ENCODE data around the gene KCNB1. TPM values are rescaled to one million over a fixed set of nuclear protein-coding genes. Genes with fewer than 3 reads are reported as not detected.

Gene KCNB1
- total RNA-seq (2022; extraction: Qiagen RNA extraction), result 2.8 to 7.6 TPM (median 3.5 TPM) in 5 replicates

GRCh38 chr20:49482621-49483017 lies at the start of gene KCNB1:
Gene KCNB1 (minus strand): TSS chr20:49482668. CDS start chr20:49482480, 188 bp downstream.

Other genes starting within 250 kb of the KCNB1 start
- gene ZNFX1, start 204.6 kb downstream of the KCNB1 start, total RNA-seq (2022; extraction: Qiagen RNA extraction), result 21.4 to 26.3 TPM (median 23.4 TPM) in 5 replicates
- gene PTGIS, start 85.5 kb upstream of the KCNB1 start, total RNA-seq (2022; extraction: Qiagen RNA extraction), result 0.01 to 0.03 TPM (median 0.02 TPM) in 4 of 5 replicates, not detected in the other
- 47.9 to 62.5 TPM (median 59.7 TPM) in 5 replicates for gene B4GALT5, start 231.2 kb upstream of the KCNB1 start, total RNA-seq (2022; extraction: Qiagen RNA extraction)

All from A549 treated with AZD2906 at 1 μM for 4 hours (cell line).